ENCODE data around the gene MRPL21.

DNA sequence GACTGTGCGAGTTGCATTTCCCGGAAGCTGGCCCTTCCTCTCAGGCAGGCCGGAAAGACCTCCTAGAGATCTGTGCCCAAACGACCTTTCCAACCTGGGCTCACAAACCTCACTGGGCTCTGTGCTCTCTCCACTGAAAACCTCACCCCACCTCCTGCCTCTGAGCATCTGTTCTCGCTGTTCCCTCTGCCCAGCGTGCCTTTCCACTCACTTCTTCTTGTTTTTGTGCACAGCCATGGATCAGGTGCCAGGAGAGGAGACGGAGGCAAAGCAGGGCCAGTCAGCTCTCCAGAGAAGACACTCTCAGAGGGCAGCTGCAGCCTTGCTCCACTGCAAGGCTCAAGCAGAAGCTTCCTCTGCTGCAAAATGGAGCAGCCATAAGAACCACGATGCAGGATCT, 51.0 kb downstream of the MRPL21 start:
- TF ChIP-seq CTCF (optimal IDR thresholded peaks at IDR 0.05 in 1 of 3, IDR thresholded peaks at IDR 0.05 in 1 of 3, conservative IDR thresholded peaks at IDR 0.05 in 1 of 3; ENCODE audit: extremely low read depth in 1 of 3, insufficient read depth in 2 of 3, low read length in 3 of 3) (no peak), EZH2 (IDR thresholded peaks at IDR 0.05; ENCODE audit: low read length) (no peak)

All from keratinocyte (primary cell).